AG04449 (cell line): ENCODE data around the gene CIZ1.

Source experiments
- CTCF ChIA-PET: fragments of 350-600 bp; formaldehyde crosslinking; extraction: SDS; loops from one replicate; lab custom pipeline; 2021; ENCODE audit warnings: antibody characterized with exemption; lab: Yijun Ruan, JAX
- POLR2A ChIA-PET: fragments of 400-600, 350-600 bp; formaldehyde crosslinking; extraction: SDS; loops from one replicate; lab custom pipeline; 2020; ENCODE audit warnings: antibody characterized with exemption, inconsistent platforms; lab: Yijun Ruan, JAX
- DNase-seq: peaks from one replicate; pipeline ENCODE4 v3.0.0-alpha.2; 2010; ENCODE audit warnings: low read depth, low spot score
- H3K4me3 ChIP-seq: 2 replicates; pipeline ENCODE4 v1.5.1; 2011; ENCODE audit warnings: low read depth, mild to moderate bottlenecking, control low read depth, low read length
- TF ChIP-seq, protein P1 (sequence below): IDR thresholded peaks from one replicate; pipeline ENCODE4 v1.5.1; 2011; ENCODE audit warnings: mild to moderate bottlenecking, moderate library complexity, low read length, control low read depth, inconsistent platforms; ENCODE audit not compliant: insufficient read depth; ENCODE audit errors: missing control alignments

Gene CIZ1

DNA sequence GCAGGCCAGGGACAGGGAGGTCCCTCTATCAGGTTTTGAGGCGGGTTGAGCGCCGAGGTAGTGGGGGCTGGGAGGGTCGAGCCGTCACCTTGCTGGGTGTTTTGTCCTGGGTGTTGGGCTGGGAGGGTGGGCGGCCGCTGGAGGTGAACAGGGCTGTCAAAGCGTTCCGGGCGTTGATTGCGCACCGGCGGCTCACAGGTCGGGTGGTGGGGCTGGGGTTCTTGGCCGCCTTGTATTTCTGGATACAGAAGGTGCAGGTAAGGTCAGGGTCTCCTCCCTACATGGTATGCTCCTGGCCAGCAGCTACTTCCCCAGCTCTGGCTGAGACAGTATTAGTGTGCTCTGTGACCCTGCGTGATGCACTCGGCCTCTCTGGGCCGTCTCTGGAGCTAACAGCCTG lies 25.2 kb downstream of the CIZ1 start:
- no peak overlapping the region for H3K4me3 ChIP-seq
- no peak for DNase-seq
- ChIA-PET CTCF (no interaction called here), POLR2A (no interaction called here)
- TF ChIP-seq, protein P1, sequence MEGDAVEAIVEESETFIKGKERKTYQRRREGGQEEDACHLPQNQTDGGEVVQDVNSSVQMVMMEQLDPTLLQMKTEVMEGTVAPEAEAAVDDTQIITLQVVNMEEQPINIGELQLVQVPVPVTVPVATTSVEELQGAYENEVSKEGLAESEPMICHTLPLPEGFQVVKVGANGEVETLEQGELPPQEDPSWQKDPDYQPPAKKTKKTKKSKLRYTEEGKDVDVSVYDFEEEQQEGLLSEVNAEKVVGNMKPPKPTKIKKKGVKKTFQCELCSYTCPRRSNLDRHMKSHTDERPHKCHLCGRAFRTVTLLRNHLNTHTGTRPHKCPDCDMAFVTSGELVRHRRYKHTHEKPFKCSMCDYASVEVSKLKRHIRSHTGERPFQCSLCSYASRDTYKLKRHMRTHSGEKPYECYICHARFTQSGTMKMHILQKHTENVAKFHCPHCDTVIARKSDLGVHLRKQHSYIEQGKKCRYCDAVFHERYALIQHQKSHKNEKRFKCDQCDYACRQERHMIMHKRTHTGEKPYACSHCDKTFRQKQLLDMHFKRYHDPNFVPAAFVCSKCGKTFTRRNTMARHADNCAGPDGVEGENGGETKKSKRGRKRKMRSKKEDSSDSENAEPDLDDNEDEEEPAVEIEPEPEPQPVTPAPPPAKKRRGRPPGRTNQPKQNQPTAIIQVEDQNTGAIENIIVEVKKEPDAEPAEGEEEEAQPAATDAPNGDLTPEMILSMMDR, result no peak

GRCh38 chr9:128164307-128164885 lies 27.0 kb downstream of the CIZ1 start:
- ChIA-PET POLR2A (no interaction called here), CTCF (interaction anchor here (1.2 to 1.7 kb wide), 4 partner anchors 10 to 44 kb away, joined by 3 to 5 read pairs (median 4); no protein-coding TSS in a partner anchor)
- TF ChIP-seq, protein P1, result no peak
- H3K4me3 ChIP-seq, result no peak overlapping the region
- DNase-seq, result no peak

- CTCF ChIA-PET, result interaction anchor here (0.6 to 1.7 kb wide), 5 partner anchors 11 to 44 kb away, joined by 3 to 5 read pairs (median 3); no protein-coding TSS in a partner anchor
- no peak overlapping the region for H3K4me3 ChIP-seq
- no peak for DNase-seq
- TF ChIP-seq, protein P1, result no peak
- POLR2A ChIA-PET, result no interaction called here
These were observed 27.7 kb downstream of the CIZ1 start for GRCh38 chr9:128163523-128164306.

- ChIA-PET CTCF (interaction anchor here (0.6 to 1.7 kb wide), 3 partner anchors 12 to 28 kb away, joined by 3 to 5 read pairs (median 3); no protein-coding TSS in a partner anchor), POLR2A (no interaction called here)
- H3K4me3 ChIP-seq, result no peak overlapping the region
- DNase-seq, result no peak
- TF ChIP-seq, protein P1, result no peak
These were observed 28.3 kb downstream of the CIZ1 start for GRCh38 chr9:128163027-128163515.

GRCh38 chr9:128162215-128163026 lies 29.0 kb downstream of the CIZ1 start:
- no peak for DNase-seq
- POLR2A ChIA-PET, result no interaction called here

More at GRCh38 chr9:128162215-128163026, 29.0 kb downstream of the CIZ1 start:
- TF ChIP-seq, protein P1, result no peak
- CTCF ChIA-PET, result interaction anchor here (0.8 to 1.1 kb wide), 3 partner anchors 12 to 21 kb away, joined by 3 read pairs; no protein-coding TSS in a partner anchor
- no peak overlapping the region for H3K4me3 ChIP-seq
